H1 (cell line): ENCODE results near the gene HLX. TPM values are rescaled to one million over a fixed set of nuclear protein-coding genes. Genes with fewer than 3 reads are reported as not detected.

Source experiments
- CTCF ChIA-PET: fragments of 300-600 bp; sonication (Branson Sonifier 250); formaldehyde crosslinking; loops from one replicate; lab custom pipeline; 2021; ENCODE audit not compliant: partially characterized antibody; lab: Charles Lee
- POLR2A ChIA-PET: fragments of 300-600 bp; sonication (Branson Sonifier 250); formaldehyde crosslinking; loops from one replicate; lab custom pipeline; 2021; ENCODE audit warnings: inconsistent platforms; ENCODE audit not compliant: partially characterized antibody; lab: Charles Lee
- DNase-seq, 2 experiments: peaks; one replicate each; pipeline versions ENCODE4 v3.0.0 to v3.0.0-alpha.2; 2010 to 2022; ENCODE audit warnings: low spot score in 2 of 2, low read depth in 1 of 2, mixed read lengths in 1 of 2
- FAIRE-seq: peaks from 2 replicates; lab custom pipeline; 2011; peaks lifted over from hg19 to GRCh38; lab: Jason Lieb, UNC
- H2AFZ ChIP-seq: 2 replicates; pipeline ENCODE4 v1.8.1; 2012; ENCODE audit warnings: low read length, inconsistent platforms
- H2AK5ac ChIP-seq: 2 replicates; pipeline ENCODE4 v1.6.1; 2013; ENCODE audit warnings: low read depth, low read length
- H2BK120ac ChIP-seq: replicated peaks from 2 replicates; pipeline ENCODE3; 2013; ENCODE audit warnings: low read depth, low read length, inconsistent platforms
- H2BK12ac ChIP-seq: 2 replicates; pipeline ENCODE4 v1.6.1; 2013; ENCODE audit warnings: low read depth, low read length
- H2BK15ac ChIP-seq: 2 replicates; pipeline ENCODE4 v1.6.1; 2013; ENCODE audit warnings: low read length
- H2BK20ac ChIP-seq: 2 replicates; pipeline ENCODE4 v1.6.1; 2013; ENCODE audit warnings: low read length
- H2BK5ac ChIP-seq: 2 replicates; pipeline ENCODE4 v1.6.1; 2013; ENCODE audit warnings: low read depth, low read length
- H3K14ac ChIP-seq: 2 replicates; pipeline ENCODE4 v1.6.1; 2013; ENCODE audit warnings: inconsistent platforms; ENCODE audit not compliant: insufficient read length
- H3K18ac ChIP-seq: 2 replicates; pipeline ENCODE4 v1.6.1; 2013; ENCODE audit warnings: low read length; ENCODE audit errors: extremely low read depth
- H3K23ac ChIP-seq: 2 replicates; pipeline ENCODE4 v1.6.1; 2013; ENCODE audit warnings: inconsistent platforms; ENCODE audit not compliant: insufficient read length
- H3K23me2 ChIP-seq: 2 replicates; pipeline ENCODE4 v1.6.1; 2013; ENCODE audit warnings: low read depth, low read length
- H3K27ac ChIP-seq: 2 replicates; pipeline ENCODE4 v1.6.1; 2011; ENCODE audit warnings: low read depth, low read length, inconsistent platforms
- H3K27me3 ChIP-seq, 4 experiments: replicated peaks in 1 of 4; 1 replicate in 1 of 4; 2 replicates in 3 of 4; pipeline versions ENCODE4 v1.6.1 to v1.8.1; 2011 to 2013; ENCODE audit warnings: low read length in 3 of 4, mild to moderate bottlenecking in 3 of 4, inconsistent platforms in 2 of 4, mixed read lengths in 2 of 4, moderate library complexity in 1 of 4; ENCODE audit not compliant: control insufficient read depth in 3 of 4, insufficient read depth in 3 of 4; ENCODE audit errors: extremely low read depth in 1 of 4
- H3K36me3 ChIP-seq, 4 experiments: 2 replicates each; pipeline versions ENCODE4 v1.6.1 to v1.8.1; 2011 to 2013; ENCODE audit warnings: mild to moderate bottlenecking in 4 of 4, low read length in 3 of 4, moderate library complexity in 2 of 4, control low read depth in 1 of 4, inconsistent platforms in 1 of 4; ENCODE audit not compliant: insufficient read depth in 4 of 4, control insufficient read depth in 2 of 4
- H3K4ac ChIP-seq: replicated peaks from 2 replicates; pipeline ENCODE3; 2013; ENCODE audit warnings: low read length, low read depth, mixed read lengths, inconsistent platforms; ENCODE audit not compliant: insufficient read length
- H3K4me1 ChIP-seq, 4 experiments: replicated peaks in 1 of 4; 1 replicate in 1 of 4; 2 replicates in 3 of 4; pipeline versions ENCODE4 v1.6.1 to v1.8.1; 2011 to 2013; ENCODE audit warnings: low read length in 3 of 4, inconsistent platforms in 2 of 4, mixed read lengths in 1 of 4; ENCODE audit not compliant: insufficient read depth in 4 of 4, control insufficient read depth in 3 of 4
- H3K4me2 ChIP-seq, 2 experiments: 2 replicates each; pipeline versions ENCODE4 v1.6.1 to v1.8.1; 2011 to 2013; ENCODE audit warnings: low read depth in 2 of 2, low read length in 2 of 2, control low read depth in 1 of 2, inconsistent platforms in 1 of 2, mild to moderate bottlenecking in 1 of 2; ENCODE audit not compliant: insufficient read depth in 1 of 2
- H3K4me3 ChIP-seq, 4 experiments: fragments of 200-600, 300-600 bp in 1 of 4; sonication (generic), shearing (Covaris generic), sonication (Bioruptor Twin) in 1 of 4; 2 replicates each; pipeline versions ENCODE4 v1.5.1 to v1.8.1; 2011 to 2016; ENCODE audit warnings: low read length in 4 of 4, low read depth in 3 of 4, control low read depth in 2 of 4, inconsistent platforms in 2 of 4, mild to moderate bottlenecking in 2 of 4, mixed read lengths in 1 of 4, moderate library complexity in 1 of 4; ENCODE audit not compliant: insufficient read depth in 2 of 4; ENCODE audit errors: extremely low read depth in 1 of 4
- H3K56ac ChIP-seq: replicated peaks from 2 replicates; pipeline ENCODE3; 2013; ENCODE audit warnings: low read depth, mild to moderate bottlenecking, mixed read lengths, low read length, inconsistent platforms; ENCODE audit not compliant: insufficient read length
- H3K79me1 ChIP-seq: 2 replicates; pipeline ENCODE4 v1.6.1; 2013; ENCODE audit warnings: low read depth, low read length, control low read depth
- H3K79me2 ChIP-seq, 2 experiments: 2 replicates each; pipeline versions ENCODE4 v1.6.1 to v1.8.1; 2012 to 2013; ENCODE audit warnings: low read length in 2 of 2, mild to moderate bottlenecking in 2 of 2, inconsistent platforms in 1 of 2; ENCODE audit not compliant: insufficient read depth in 2 of 2, control insufficient read depth in 1 of 2
- H3K9ac ChIP-seq, 4 experiments: replicated peaks in 1 of 4; 1 replicate in 1 of 4; 2 replicates in 3 of 4; pipeline versions ENCODE4 v1.6.1 to v1.8.1; 2011 to 2013; ENCODE audit warnings: low read depth in 3 of 4, low read length in 3 of 4, control low read depth in 2 of 4, mild to moderate bottlenecking in 2 of 4, moderate library complexity in 2 of 4, inconsistent platforms in 1 of 4; ENCODE audit errors: extremely low read depth in 1 of 4
- H3K9me3 ChIP-seq, 2 experiments: 2 replicates each; pipeline versions ENCODE4 v1.6.1 to v1.8.1; 2012 to 2013; ENCODE audit warnings: mild to moderate bottlenecking in 2 of 2, moderate library complexity in 2 of 2, control low read depth in 1 of 2, inconsistent platforms in 1 of 2, low read depth in 1 of 2, low read length in 1 of 2, mixed read lengths in 1 of 2; ENCODE audit not compliant: insufficient read depth in 2 of 2
- H4K20me1 ChIP-seq, 2 experiments: replicated peaks in 1 of 2; 2 replicates each; pipeline versions ENCODE3 to v1.8.1; 2011 to 2013; ENCODE audit warnings: inconsistent platforms in 2 of 2, low read length in 2 of 2, mild to moderate bottlenecking in 1 of 2; ENCODE audit not compliant: insufficient read depth in 2 of 2, control insufficient read depth in 1 of 2
- H4K5ac ChIP-seq: 2 replicates; pipeline ENCODE4 v1.6.1; 2013; ENCODE audit warnings: low read length, low read depth, mixed read lengths, inconsistent platforms; ENCODE audit not compliant: insufficient read length
- H4K8ac ChIP-seq: 2 replicates; pipeline ENCODE4 v1.8.0; 2013; ENCODE audit warnings: mild to moderate bottlenecking, moderate library complexity, low read length, inconsistent platforms; ENCODE audit not compliant: insufficient read depth; ENCODE audit errors: extremely low read depth
- H4K91ac ChIP-seq: replicated peaks from 2 replicates; pipeline ENCODE3; 2013; ENCODE audit warnings: low read length, mixed read lengths, inconsistent platforms; ENCODE audit not compliant: insufficient read length
- BRCA1 ChIP-seq: IDR thresholded peaks from 2 replicates; pipeline ENCODE4 v1.6.1; 2012; ENCODE audit warnings: low read depth, low read length, improper control_type of control experiment
- JUN ChIP-seq: IDR thresholded peaks from 2 replicates; pipeline ENCODE4 v1.6.1; 2011; ENCODE audit warnings: low read depth, mild to moderate bottlenecking, improper control_type of control experiment, low read length
- RAD21 ChIP-seq, 2 experiments: IDR thresholded peaks in 1 of 2; conservative IDR thresholded peaks in 1 of 2; 2 replicates each; pipeline ENCODE4 v1.6.1; 2011; ENCODE audit warnings: low read depth in 2 of 2, low read length in 2 of 2, improper control_type of control experiment in 1 of 2, inconsistent platforms in 1 of 2, mild to moderate bottlenecking in 1 of 2, moderate library complexity in 1 of 2
- SIX5 ChIP-seq: IDR thresholded peaks from 2 replicates; pipeline ENCODE4 v1.6.1; 2011; ENCODE audit warnings: mild to moderate bottlenecking, low read depth, low read length
- WGBS, 2 experiments: shearing (Covaris generic) in 1 of 2; methylation state at CpG; one replicate each; pipeline versions ENCODE4 v1.1.6 to v1.1.7; 2013 to 2015; ENCODE audit warnings: low lambda C conversion rate in 2 of 2, mixed read lengths in 2 of 2, inconsistent platforms in 1 of 2, low coverage in 1 of 2, missing lambda C conversion rate in 1 of 2; ENCODE audit not compliant: insufficient replicate concordance in 2 of 2, insufficient coverage in 1 of 2, insufficient read length in 1 of 2; ENCODE audit errors: extremely low coverage in 1 of 2, missing lambda C conversion rate in 1 of 2; 5-methylcytosine and 5-hydroxymethylcytosine counted together
- polyA plus RNA-seq, 7 experiments: library from polyadenylated mRNA; depleted of rRNA in 3 of 7; stranded (reverse) in 5 of 7; unstranded in 2 of 7; fragments of >200 nt in 5 of 7; fragments of 200-250 nt in 2 of 7; gene quantifications; 1 replicate in 5 of 7; 2 replicates in 1 of 7; 4 replicates in 1 of 7; pipeline versions ENCODE4 v1.2.1 to v1.2.3, GENCODE V29; 2011 to 2013; ENCODE audit warnings: missing spikeins in 2 of 7, mixed read lengths in 2 of 7
- total RNA-seq: library from RNA; stranded (reverse); fragmentation: NEBNext Ultra II Directional; extraction: Animal tissue kit (Norgen Biotek cat#: 25700); gene quantifications from 2 replicates; pipeline ENCODE4 v1.2.1, GENCODE V29; 2021

Gene HLX
- total and polyA plus RNA-seq, 2 of the 8 experiments (the other 6 are each of a cell fraction or from before 2014, with no cell fraction given) = 0.11 to 0.30 TPM

DNA sequence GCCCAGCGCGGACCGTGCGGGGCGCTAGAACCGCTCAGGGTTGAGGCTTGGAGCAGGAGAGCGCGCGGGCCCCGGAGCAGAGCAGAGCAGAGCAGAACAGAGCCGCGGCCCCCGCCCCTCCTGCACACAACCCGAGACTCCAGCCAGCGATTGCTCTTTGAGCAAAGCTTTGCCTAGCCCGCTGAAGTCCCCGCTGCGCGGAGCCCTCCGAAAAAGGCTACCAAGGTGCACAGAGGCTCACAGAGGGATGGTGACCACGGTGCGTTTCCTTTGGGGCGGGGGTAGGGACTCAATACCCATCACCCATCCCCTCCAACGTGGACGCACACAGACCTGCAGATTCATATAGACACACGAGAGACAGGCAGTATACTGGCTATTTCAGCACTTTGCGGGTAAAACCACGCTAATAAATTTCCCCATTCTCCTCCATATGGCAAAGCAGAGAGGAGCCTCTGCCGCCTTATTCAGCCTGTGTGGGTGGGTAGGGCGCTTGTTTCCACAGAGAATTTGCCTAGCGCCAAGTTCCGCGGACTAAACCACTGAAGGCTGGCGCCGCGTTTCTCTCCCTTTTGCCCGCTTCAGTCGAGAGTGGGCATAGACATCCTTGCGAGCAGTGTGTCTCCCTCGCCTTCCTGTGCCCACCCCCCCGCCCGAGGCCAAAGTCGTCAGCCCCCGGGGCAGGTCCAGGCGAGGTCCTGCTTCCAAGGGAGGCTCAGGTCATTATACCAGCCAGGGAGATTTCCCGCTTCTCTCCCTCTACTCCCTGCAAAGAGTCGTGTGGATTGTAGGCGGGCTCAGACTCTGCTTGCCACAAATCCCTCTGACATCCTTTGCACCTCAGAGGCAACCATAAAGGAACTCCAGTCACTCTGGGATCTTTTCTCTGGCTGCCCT, 8.5 kb downstream of the HLX start:
- Histone ChIP-seq H3K4me2 (peak overlapping the region; percentile 61 to 78), H2BK15ac (no peak overlapping the region)
- WGBS, 2 experiments = 3% methylated on average over 41 of the region's 48 CpGs; no CpG with 5 or more reads in 1 of the 2 experiments
- TF ChIP-seq SIX5 (no peak), RAD21 (IDR thresholded peaks at IDR 0.05 in 1 of 2, conservative IDR thresholded peaks at IDR 0.05 in 1 of 2; ENCODE audit: low read depth in 2 of 2, low read length in 2 of 2) (peak; percentile 10 to 19; a peak in 1 of 4 replicates), JUN (no peak), BRCA1 (no peak)

More for the DNA sequence above, 8.5 kb downstream of the HLX start:
- no peak overlapping the region for H3K56ac ChIP-seq
- H2AK5ac ChIP-seq = no peak overlapping the region
- 0 out of 2 replicates have a peak overlapping the region, but pooled peaks have one; percentile 19 for H3K18ac ChIP-seq
- peaks cover 4 to 44% (median 22%) of the 10 kb centered on the region in 4 experiments for H3K4me1 ChIP-seq
- H3K36me3 ChIP-seq = peaks cover 0 to 5% (median 0%) of the 10 kb centered on the region in 4 experiments; a peak in 1 of 8 replicates
- H4K91ac ChIP-seq = no peak overlapping the region
- no peak overlapping the region for H3K27ac ChIP-seq
- H3K4me3 ChIP-seq = peak overlapping the region in 3 of 4 experiments; percentile 6 to 47 (median 10); a peak in 4 of 8 replicates
- POLR2A ChIA-PET = interaction anchor here (1.0 to 1.3 kb wide), 2 partner anchors 9 to 10 kb away, joined by 5 to 12 read pairs; partner anchors contain the start of gene HLX
- no peak overlapping the region for H2BK120ac ChIP-seq
- H3K27me3 ChIP-seq = peaks cover 99 to 100% (median 100%) of the 10 kb centered on the region in 4 experiments
- H4K20me1 ChIP-seq = peaks cover 51 to 57% of the 10 kb centered on the region in 2 experiments
- DNase-seq (peak in 1 of 2 experiments; percentile 73), FAIRE-seq (no peak)
- H3K9ac ChIP-seq = no peak overlapping the region
- CTCF ChIA-PET = interaction anchor here (0.6 to 4.8 kb wide), 9 partner anchors 7 to 376 kb away, joined by 3 to 32 read pairs (median 4); no protein-coding TSS in a partner anchor
- H3K9me3 ChIP-seq = no peaks in the 10 kb centered on the region
- H2BK12ac ChIP-seq = peak overlapping the region; percentile 68; the same call in 1 of the 2 replicates
- no peak overlapping the region for H2BK5ac ChIP-seq
- no peak overlapping the region for H2BK20ac ChIP-seq
- no peak overlapping the region for H3K23ac ChIP-seq
- no peaks in the 10 kb centered on the region for H3K79me2 ChIP-seq
- H3K79me1 ChIP-seq = no peaks in the 10 kb centered on the region; the same call in 1 of the 2 replicates
- no peak overlapping the region for H2AFZ ChIP-seq
- H3K23me2 ChIP-seq = peaks cover 4% of the 10 kb centered on the region; the same call in 1 of the 2 replicates
- H4K8ac ChIP-seq = no peak overlapping the region
- no peak overlapping the region for H4K5ac ChIP-seq
- H3K14ac ChIP-seq = no peak overlapping the region
- H3K4ac ChIP-seq = no peak overlapping the region
